Colonic mucosa (tissue), 4 donors: ENCODE data around the gene CALN1. TPM values are rescaled to one million over a fixed set of nuclear protein-coding genes. Genes with fewer than 3 reads are reported as not detected.

Experiments used
- DNase-seq: peaks from one replicate; pipeline ENCODE4 v3.0.0-alpha.2; 2020
- H3K27ac ChIP-seq: fragments of 200-600 bp; one replicate; pipeline ENCODE4 v1.8.0; 2021
- H3K27me3 ChIP-seq: fragments of 200-600 bp; one replicate; pipeline ENCODE4 v1.8.0; 2021
- H3K36me3 ChIP-seq: fragments of 200-600 bp; one replicate; pipeline ENCODE4 v1.8.0; 2021
- H3K4me1 ChIP-seq: fragments of 200-600 bp; one replicate; pipeline ENCODE4 v1.8.0; 2021; ENCODE audit warnings: mild to moderate bottlenecking
- H3K4me3 ChIP-seq: fragments of 200-600 bp; one replicate; pipeline ENCODE4 v1.8.0; 2021
- H3K9ac ChIP-seq, 2 donors: one replicate each; pipeline ENCODE4 v1.7.0; 2013; ENCODE audit warnings: control low read depth in 2 of 2, low read depth in 2 of 2, low read length in 2 of 2
- H3K9me3 ChIP-seq: fragments of 200-600 bp; one replicate; pipeline ENCODE4 v1.8.0; 2021
- CTCF ChIP-seq: fragments of 200-600 bp; IDR thresholded peaks from one replicate; pipeline ENCODE4 v1.8.0; 2022; ENCODE audit warnings: antibody characterized with exemption, mild to moderate bottlenecking
- intact Hi-C: fragments of 100-400 bp; cut with DNase I; formaldehyde crosslinking; loops from one replicate; pipeline ENCODE4 v1.14.1; 2022
- total RNA-seq, 2 donors: library from RNA; stranded (reverse); fragmentation: NEBNext Ultra II Directional in 1 of 2; extraction: Animal tissue kit (Norgen Biotek cat#: 25700) in 1 of 2; gene quantifications; one replicate each; pipeline ENCODE4 v1.2.1, GENCODE V29; 2021
- donor health status: healthy.
- donor health status: DM: no; HTN: no; CAD: no.
- donor health status: DM: no; HTN: no; CAD: no.

CALN1 gene
- total RNA-seq, 2 donors from 2014 or later: 0.37 TPM; not detected in 1

DNA sequence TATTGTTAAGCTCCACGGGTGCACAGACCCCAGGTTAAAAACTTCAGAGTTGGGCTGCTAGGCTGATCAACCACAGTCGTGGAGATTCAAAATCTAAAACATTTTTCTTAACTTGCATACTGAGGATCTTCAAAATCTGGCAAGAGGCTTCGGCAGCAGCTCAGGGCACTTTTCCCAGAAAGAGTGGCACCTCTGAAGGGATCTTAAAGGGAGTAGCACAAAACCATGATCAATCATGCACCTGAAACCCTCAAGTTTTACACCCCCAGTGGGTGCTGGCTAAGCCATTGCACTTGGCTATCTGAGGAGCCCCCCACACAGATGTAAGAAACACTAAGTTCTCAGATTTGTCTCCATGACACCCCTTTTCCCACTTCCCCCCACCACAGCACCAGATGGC, 151.7 kb downstream of the CALN1 start:
- no peaks in the 10 kb centered on the region for H3K36me3 ChIP-seq
- intact Hi-C loops: no loop called here
- H3K4me3 ChIP-seq: no peak overlapping the region
- no peaks in the 10 kb centered on the region for H3K27me3 ChIP-seq
- no peak overlapping the region for H3K9ac ChIP-seq
- no peaks in the 10 kb centered on the region for H3K4me1 ChIP-seq
- no peak for DNase-seq
- no peak for TF ChIP-seq CTCF
- no peaks in the 10 kb centered on the region for H3K9me3 ChIP-seq
- H3K27ac ChIP-seq: no peak overlapping the region

DNA sequence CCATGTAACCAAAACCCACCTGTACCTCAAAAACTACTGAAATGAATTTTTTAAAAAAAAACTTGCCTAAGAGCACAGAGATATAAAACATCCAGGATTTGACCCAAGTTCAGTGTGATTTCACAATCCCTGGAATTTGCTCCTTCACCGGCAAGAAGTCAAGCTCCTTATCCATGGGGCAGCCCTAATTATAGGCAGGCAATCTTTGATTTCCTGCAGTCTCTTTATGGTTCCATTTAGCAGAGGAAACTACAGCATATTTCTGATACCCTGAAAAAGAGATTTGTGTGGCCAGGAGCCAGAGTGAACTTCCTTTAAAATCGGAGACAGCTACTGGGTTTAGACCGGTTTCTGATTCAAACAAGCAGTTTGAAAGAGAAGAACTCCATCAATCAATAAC, 154.1 kb downstream of the CALN1 start:
- no peaks in the 10 kb centered on the region for H3K4me1 ChIP-seq
- intact Hi-C loops: no loop called here
- no peak for DNase-seq
- no peaks in the 10 kb centered on the region for H3K36me3 ChIP-seq
- no peaks in the 10 kb centered on the region for H3K27me3 ChIP-seq
- H3K4me3 ChIP-seq: no peak overlapping the region
- TF ChIP-seq CTCF: no peak
- H3K27ac ChIP-seq: no peak overlapping the region
- H3K9ac ChIP-seq: no peak overlapping the region
- no peaks in the 10 kb centered on the region for H3K9me3 ChIP-seq

- H3K9me3 ChIP-seq: no peaks in the 10 kb centered on the region
- no peak for TF ChIP-seq CTCF
- no peak overlapping the region for H3K9ac ChIP-seq
- H3K27me3 ChIP-seq: no peaks in the 10 kb centered on the region
- H3K4me1 ChIP-seq: no peaks in the 10 kb centered on the region
- DNase-seq: no peak
- H3K27ac ChIP-seq: no peak overlapping the region
- intact Hi-C loops: no loop called here
- H3K4me3 ChIP-seq: no peak overlapping the region
- no peaks in the 10 kb centered on the region for H3K36me3 ChIP-seq
Observed at GRCh38 chr7:72254455-72254854, 157.7 kb downstream of the CALN1 start.

DNA sequence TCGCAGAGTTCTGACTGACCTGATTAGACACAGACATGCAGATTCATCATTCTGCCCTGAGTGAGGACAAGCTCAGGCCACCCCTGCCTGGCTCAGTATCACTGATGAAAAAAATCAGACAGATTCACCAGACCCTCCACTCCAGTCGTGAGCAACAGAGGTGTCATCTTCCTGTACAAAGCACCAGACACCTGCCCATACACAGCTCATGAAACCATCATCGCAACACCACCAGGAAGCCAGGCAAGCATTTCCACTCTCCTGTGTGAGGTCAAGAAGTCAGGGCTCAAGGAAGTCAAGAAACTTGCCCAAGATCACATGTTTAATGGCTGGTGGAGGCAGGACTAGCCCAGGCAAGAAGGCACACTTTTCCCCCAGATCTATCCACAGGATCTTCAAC, 163.0 kb downstream of the CALN1 start:
- intact Hi-C loops: no loop called here
- Histone ChIP-seq H3K36me3 (no peaks in the 10 kb centered on the region), H3K9ac (no peak overlapping the region), H3K9me3 (no peaks in the 10 kb centered on the region), H3K27me3 (no peaks in the 10 kb centered on the region), H3K4me1 (no peaks in the 10 kb centered on the region), H3K27ac (no peak overlapping the region), H3K4me3 (no peak overlapping the region)
- TF ChIP-seq CTCF: no peak
- no peak for DNase-seq

DNA sequence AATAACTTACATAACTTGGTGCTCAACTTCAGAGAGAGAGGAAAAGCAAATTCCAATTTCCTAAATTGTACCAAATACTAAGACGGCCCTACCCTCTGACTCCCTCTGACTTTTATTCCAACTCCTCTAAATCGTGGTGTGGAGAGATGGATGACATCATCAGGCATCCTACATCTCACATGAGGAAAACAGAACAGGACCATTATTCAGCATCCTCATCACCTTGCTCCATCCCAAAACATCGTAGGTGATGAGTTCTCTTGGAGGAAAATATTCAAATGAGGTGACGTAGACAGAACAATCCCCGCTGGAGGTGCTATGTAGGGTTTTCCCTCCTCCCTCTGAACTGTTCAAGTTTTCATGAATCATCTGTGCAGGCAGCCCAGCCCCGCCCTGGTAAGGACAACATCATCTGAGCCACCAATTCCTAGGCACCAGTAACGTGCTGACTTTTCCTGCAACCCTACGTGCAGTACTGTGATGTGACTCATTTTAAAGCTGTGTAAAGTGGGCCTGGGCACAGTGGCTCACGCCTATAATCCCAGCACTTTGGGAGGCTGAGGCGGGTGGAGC, 167.2 kb downstream of the CALN1 start:
- Histone ChIP-seq H3K27ac (no peak overlapping the region), H3K36me3 (no peaks in the 10 kb centered on the region), H3K27me3 (no peaks in the 10 kb centered on the region), H3K9me3 (no peaks in the 10 kb centered on the region), H3K9ac (no peak overlapping the region), H3K4me1 (no peaks in the 10 kb centered on the region), H3K4me3 (no peak overlapping the region)
- DNase-seq: no peak
- intact Hi-C loops: no loop called here
- no peak for TF ChIP-seq CTCF

DNA sequence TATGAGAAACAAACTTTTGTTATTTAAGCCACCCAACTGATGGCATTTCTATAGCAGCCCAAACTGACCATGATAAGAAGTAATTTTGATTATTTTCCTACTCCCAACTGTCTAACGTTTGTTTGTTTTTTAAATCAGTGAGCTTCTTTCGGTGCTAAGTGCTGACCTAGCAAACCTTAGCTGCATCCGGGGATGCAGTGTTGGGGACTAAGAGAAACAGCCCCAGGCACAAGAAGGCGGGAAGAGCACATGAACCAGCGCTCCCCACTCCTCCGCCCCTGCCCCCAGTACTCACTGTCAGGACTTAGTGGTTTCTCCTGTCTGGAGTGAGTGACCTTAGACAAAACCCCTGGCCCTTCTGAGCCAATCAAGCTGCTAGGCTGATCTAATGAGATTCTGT, 168.8 kb downstream of the CALN1 start:
- Histone ChIP-seq H3K9ac (no peak overlapping the region), H3K4me3 (no peak overlapping the region), H3K36me3 (no peaks in the 10 kb centered on the region), H3K27me3 (no peaks in the 10 kb centered on the region), H3K4me1 (no peaks in the 10 kb centered on the region), H3K27ac (no peak overlapping the region), H3K9me3 (no peaks in the 10 kb centered on the region)
- DNase-seq: no peak
- no peak for TF ChIP-seq CTCF
- intact Hi-C loops: no loop called here
